Measurements from ENCODE around the gene SH2D1A.
"Not testable (repeated sequence)": the region's sequence is repeated elsewhere in the genome, so short reads cannot be mapped to it uniquely, and the experiment has no call there.

The SH2D1A gene

GRCh38 chrX:124346117-124346876, at the start of gene SH2D1A:
TSS of gene SH2D1A (plus strand) at chrX:124346563. CDS start at chrX:124346643, 80 bp downstream.
- DNase-seq: no peak

DNA sequence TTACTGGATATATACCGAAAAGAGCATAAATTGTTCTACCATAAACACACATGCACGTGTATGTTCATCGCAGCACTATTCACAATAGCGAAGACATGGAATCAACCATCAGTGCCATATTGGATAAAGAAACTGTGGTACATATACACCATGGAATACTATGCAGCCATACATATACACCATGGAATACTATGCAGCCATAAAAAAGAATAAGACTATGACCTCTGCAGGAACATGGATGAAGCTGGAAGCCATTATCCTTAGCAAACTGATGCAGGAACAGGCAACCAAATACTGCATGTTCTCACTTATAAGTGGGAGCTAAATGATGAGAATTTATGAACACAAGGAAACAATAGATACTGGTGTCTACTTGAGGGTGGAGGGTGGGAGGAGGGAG, 47.0 kb upstream of the SH2D1A start:
- DNase-seq: not testable (repeated sequence)

GRCh38 chrX:124300405-124300804, 46.0 kb upstream of the SH2D1A start:
- DNase-seq: no peak

- DNase-seq: no peak
Measured at GRCh38 chrX:124307253-124307907, 39.0 kb upstream of the SH2D1A start.

DNA sequence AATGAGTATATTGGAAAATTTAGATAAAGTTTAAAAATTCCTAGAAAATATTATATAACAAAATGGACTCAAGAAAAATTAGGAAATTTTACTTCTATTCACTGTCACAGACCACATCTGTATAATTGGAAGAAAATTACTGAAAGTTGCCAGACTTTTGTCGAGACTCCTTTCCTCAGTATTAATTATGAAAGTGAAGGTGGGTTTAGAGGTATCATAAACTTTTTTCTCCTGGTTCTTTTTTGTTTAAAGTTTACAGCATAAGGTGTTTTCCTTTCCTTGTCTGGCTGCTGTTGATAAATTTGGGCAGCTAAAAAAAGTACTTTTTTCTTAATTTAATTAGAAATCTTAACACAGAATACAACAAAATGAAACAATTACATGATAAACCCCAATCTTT, 20.6 kb upstream of the SH2D1A start:
- DNase-seq: no peak

- DNase-seq: no peak
Measured at GRCh38 chrX:124328765-124329164, 17.6 kb upstream of the SH2D1A start.

DNA sequence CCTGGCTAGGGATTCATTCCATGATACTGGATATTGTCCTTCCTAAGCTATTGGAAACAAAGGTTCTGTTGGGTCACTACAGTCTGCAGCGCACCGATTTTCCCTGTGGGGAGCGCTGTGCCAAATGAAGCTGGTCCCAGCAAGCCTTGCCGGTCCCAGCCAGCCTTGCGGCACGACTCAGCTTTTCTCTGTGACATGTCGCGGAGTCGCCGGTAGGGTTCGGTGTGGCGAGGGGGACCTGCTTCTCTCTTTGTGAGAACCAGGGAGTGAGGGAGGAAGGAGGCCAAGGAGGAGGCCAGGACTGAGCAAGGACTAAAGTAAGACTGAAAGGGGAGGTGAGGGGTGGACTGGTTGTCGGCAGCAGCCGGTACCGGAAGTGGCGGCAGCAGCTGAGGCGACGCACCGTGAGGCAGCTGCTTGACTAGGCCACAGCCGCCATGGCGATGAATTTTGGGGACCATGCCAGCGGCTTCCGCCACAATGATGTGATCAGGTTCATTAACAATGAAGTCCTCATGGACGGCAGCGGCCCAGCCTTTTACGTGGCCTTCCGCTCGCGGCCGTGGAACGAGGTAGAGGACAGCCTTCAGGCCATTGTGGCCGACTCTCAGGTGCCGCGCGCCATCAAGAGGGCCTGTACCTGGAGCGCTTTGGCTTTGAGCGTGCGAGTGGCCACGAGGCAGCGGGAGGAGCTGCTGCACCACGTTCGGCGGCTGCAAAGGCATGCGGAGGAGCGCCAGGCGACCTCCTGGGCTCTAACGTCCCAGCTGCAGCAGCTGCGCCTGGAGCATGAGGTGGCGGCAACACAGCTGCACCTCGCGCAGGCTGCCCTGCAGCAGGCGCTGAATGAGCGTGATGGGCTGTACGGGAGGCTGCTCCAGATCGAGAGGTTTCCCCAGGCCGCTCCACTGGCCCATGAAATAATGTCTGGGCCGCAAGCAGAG, 13.6 kb upstream of the SH2D1A start, which contains the start of gene TEX13D:
TEX13D (plus strand) TSS at position 180 of the 944 bp plus-strand sequence; CDS start at position 438, 258 bp downstream.
- DNase-seq: no peak

- DNase-seq: no peak
Measured at GRCh38 chrX:124333862-124334261, 12.5 kb upstream of the SH2D1A start.

DNA sequence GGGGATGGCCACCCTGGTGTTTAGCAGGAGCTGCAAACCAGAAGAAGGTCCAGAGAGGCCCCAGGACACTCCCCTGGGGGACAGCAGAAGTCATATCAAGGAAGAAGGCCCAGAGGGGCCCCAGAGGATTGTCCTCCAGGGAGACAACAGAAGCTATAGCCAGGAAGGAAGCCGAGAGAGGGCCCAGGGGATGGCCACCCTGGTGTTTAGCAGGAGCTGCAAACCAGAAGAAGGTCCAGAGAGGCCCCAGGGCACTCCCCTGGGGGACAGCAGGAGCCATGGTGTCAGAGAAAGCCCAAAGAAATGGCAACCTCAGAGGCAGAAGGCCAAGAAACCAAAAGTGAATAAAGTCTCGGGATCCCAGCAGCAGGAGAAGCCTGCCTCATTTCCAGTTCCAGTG, 11.8 kb upstream of the SH2D1A start:
- DNase-seq: not testable (repeated sequence)

GRCh38 chrX:124335598-124335997, 10.8 kb upstream of the SH2D1A start:
- no peak for DNase-seq

DNA sequence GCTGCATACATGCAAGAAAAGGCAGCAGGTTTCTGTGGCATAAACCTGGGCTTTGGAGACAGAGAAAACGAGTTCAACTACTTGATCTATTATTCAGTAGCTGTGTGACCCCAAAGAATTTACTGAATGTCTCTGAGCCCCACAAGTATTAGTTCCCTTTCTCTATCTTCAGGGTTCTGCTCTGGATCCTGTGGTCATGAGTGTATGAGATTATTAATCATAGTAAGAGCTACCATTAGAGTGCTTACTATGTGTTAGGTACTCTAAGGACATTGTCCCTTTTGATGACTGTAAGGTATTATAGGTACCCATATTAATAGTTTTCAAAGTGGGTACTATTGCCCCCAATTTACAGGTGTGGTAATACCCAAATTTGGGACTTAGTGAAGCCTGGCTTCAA, 8.4 kb upstream of the SH2D1A start:
- no peak for DNase-seq

GRCh38 chrX:124338733-124339514, 7.4 kb upstream of the SH2D1A start:
- DNase-seq: no peak

DNA sequence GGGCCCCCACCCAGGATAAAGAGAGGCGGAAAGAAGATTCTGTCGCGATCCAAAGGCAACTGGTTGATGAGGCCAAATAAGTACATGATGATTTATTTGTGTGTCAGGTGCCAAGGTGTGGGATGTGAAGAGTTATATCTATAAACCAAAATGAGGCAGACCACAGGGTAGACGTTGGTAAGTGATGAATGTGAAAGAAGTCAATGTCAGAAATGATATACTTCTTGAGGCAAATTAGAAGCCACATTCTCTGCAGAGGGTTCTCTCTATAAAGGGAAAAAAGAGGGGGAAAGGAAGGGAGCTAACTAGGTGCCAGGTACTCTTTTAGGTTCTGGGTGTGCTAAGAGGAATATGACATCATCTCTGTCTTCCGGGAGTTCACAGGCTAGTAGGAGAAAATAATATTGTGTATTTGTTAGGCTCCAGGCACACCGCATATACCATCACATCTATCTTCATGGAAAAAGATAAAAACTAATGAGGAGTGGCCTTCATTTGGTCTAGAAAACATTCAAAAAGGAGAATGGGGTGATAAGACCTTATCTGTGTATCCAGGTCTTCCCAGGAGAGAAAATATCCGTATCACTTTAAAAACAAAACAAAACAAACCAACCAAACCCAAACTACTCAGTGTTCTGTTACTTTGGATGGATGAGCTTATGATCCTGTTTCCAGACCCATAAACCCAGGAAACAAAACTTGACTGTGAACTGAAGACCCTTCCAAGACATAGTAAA, 4.8 kb upstream of the SH2D1A start:
- DNase-seq: no peak

- no peak for DNase-seq
Measured at GRCh38 chrX:124342174-124342867, 4.0 kb upstream of the SH2D1A start.

DNA sequence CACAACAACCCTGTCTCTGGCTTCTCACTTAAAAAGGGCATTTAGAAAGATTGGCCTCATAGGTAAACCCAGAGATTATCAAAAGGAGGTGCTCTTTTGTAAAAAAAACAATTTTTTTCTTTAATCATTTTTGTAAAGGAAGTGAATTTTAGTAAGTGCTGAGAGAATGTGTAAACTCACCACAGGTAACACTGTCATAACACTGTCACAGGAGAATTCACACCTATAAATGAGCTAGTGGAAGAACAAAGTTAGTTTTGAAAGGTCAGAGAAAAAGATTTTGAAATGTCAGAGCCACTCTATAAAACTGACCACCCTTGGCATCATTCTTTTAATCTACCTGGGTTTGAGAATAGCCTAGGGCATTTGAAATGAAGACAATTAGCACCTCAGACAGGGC, 3.3 kb upstream of the SH2D1A start:
- DNase-seq: no peak

DNA sequence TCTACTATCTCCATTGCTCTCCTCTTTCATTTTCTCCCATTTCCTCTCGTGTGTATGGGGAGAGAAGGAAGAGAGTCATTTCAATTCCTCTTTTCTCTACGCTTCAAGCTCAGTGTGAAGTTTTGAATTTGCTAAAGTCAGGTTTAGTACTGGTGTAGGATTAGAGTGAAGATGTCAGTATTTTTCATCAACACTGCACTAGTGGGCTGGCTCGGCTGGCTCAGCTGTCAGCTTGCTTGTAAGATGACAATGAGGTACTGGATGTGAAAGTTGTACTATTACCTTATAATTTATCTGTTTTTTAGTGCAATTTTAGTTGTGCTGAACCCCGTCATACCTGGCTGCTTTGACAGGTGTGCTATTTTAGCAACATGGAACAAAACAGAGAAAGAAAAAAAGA, 2.1 kb upstream of the SH2D1A start:
- no peak for DNase-seq

DNA sequence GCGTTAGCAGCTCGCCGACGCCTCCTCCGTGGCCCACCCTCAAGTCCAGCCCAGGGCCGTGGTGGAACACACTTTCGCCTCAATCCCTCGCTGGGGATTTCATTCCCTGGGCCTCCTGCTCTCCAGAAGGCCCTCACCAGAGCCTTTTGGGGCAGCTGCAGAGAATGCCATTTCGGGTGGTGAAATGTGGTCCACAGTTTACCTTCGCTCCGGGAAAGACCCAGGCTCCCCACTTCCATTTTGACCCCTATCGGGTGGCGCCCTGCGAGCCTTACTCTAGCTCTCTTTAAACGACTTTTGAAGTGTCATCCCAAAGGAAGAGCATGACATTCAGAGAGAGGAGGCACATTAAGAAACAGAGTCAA, 496 bp downstream of the SH2D1A start:
- DNase-seq: no peak

- no peak for DNase-seq
Measured at GRCh38 chrX:124347242-124347641, 879 bp downstream of the SH2D1A start.

DNA sequence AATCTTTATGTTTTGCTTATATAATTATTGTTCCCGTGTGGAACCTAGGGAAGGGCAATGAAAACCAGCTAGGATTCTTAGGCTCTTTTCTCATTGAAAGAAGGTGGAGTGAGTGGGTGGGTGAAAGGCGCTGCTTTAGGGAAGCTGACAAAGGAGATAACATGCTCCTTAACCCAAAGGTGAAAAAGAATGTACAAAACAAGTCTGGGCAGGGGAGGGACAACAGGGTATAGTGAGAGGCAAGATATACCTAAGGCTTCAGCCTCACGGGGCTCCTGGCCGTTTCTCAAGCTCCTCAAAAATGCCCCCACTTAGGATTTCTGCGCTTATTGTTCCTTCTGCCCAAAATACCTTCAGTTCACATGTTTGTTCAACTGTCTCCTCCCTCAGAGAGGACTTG, 1.8 kb downstream of the SH2D1A start:
- no peak for DNase-seq

DNA sequence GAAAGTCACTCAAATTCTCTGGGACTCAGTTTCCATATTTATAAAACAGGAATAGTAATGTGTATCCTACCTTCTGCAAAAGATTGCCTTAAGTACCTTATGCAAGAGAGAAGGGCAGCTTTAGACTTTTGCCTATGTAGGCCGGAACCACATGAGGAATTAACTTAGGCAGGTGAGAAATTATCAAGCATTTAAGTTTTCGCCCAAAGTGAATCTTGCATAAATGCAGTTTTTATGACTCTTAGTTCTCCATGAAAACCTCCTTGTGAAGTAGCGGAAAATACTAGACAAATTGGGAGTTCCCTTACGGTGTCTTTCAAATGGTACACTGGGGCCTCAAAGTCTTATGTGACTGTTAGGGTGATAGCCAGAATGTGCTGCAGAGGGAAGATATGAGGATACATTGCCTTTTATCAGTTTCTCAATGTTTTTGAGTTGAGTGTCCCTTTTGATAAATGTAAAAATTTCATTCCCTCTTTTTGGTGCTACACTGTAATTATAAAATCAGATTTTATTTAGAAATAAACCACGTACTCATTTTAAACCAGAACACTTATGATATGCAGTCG, 2.6 kb downstream of the SH2D1A start:
- no peak for DNase-seq

GRCh38 chrX:124354648-124355047, 8.3 kb downstream of the SH2D1A start:
- DNase-seq: no peak
